D721Med (cell line): ENCODE measurements around the gene SLC39A5.

Experiments
- DNase-seq: peaks from one replicate; pipeline ENCODE4 v3.0.0; 2011; ENCODE audit warnings: low spot score; ENCODE audit not compliant: insufficient read length
- FAIRE-seq: peaks from 2 replicates; lab custom pipeline; 2011; peaks lifted over from hg19 to GRCh38; lab: Jason Lieb, UNC
- CTCF ChIP-seq: IDR thresholded peaks from 2 replicates; pipeline ENCODE4 v1.5.1; 2012; ENCODE audit warnings: mild to moderate bottlenecking, control low read depth; ENCODE audit not compliant: insufficient read depth; ENCODE audit errors: missing control alignments

Gene SLC39A5

GRCh38 chr12:56202838-56203237 lies 27.0 kb upstream of the SLC39A5 start:
- DNase-seq (no peak), FAIRE-seq (no peak)
- no peak for TF ChIP-seq CTCF

- DNase-seq = no peak
- FAIRE-seq = no peak
- TF ChIP-seq CTCF = no peak
Measured at GRCh38 chr12:56204275-56204674, 25.6 kb upstream of the SLC39A5 start.

GRCh38 chr12:56205445-56205844 lies 24.4 kb upstream of the SLC39A5 start:
- no peak for TF ChIP-seq CTCF
- DNase-seq (no peak), FAIRE-seq (no peak)

- FAIRE-seq (no peak), DNase-seq (no peak)
- peak; percentile 59 for TF ChIP-seq CTCF
Measured at GRCh38 chr12:56206452-56207166, 23.2 kb upstream of the SLC39A5 start.

GRCh38 chr12:56208006-56208405 lies 21.8 kb upstream of the SLC39A5 start:
- FAIRE-seq (no peak), DNase-seq (no peak)
- no peak for TF ChIP-seq CTCF

GRCh38 chr12:56212361-56212760 lies 17.5 kb upstream of the SLC39A5 start:
- no peak for DNase-seq
- no peak for FAIRE-seq
- no peak for TF ChIP-seq CTCF

- no peak for TF ChIP-seq CTCF
- FAIRE-seq (no peak), DNase-seq (no peak)
Measured at GRCh38 chr12:56213878-56214277, 16.0 kb upstream of the SLC39A5 start.
